HCT116 (cell line): ENCODE results near the gene LRRC70. TPM values are rescaled to one million over a fixed set of nuclear protein-coding genes. Genes with fewer than 3 reads are reported as not detected.

Experiments used
- ATAC-seq: fragments of 200-7000 bp; cut with Tn5 transposase; 2 replicates; pipeline ENCODE4 v1.9.1; 2020; ENCODE audit warnings: mild to moderate bottlenecking, moderate library complexity
- BruUV-seq: library from RNA; stranded (reverse); fragments of 400-500 nt; replicated peaks from 2 replicates; lab custom pipeline; 2021; lab: Mats Ljungman, UMichigan
- CTCF ChIA-PET: fragments of 300-600 bp; sonication (Branson Sonifier 250); formaldehyde crosslinking; loops from one replicate; lab custom pipeline; 2021; ENCODE audit warnings: antibody characterized with exemption; lab: Charles Lee
- POLR2A ChIA-PET: fragments of 300-600, 350-600 bp; sonication (Branson Sonifier 250); formaldehyde crosslinking; loops from one replicate; lab custom pipeline; 2021; ENCODE audit warnings: antibody characterized with exemption; lab: Charles Lee
- RAD21 ChIA-PET, 2 experiments: fragments of 300-600 bp; sonication (Branson Sonifier 250); formaldehyde crosslinking; loops; one replicate each; lab custom pipeline; 2023; ENCODE audit warnings: low total read pairs in 2 of 2; ENCODE audit not compliant: uncharacterized antibody in 2 of 2, unreplicated experiment in 2 of 2, low non-redundant PET in 1 of 2; lab: Charles Lee
- DNase-seq: peaks from one replicate; pipeline ENCODE4 v3.0.0-alpha.2; 2010; ENCODE audit warnings: low read depth, low spot score
- H2AFZ ChIP-seq: fragments of 200-600 bp; shearing (Covaris generic), sonication (generic); 2 replicates; pipeline ENCODE4 v1.6.1; 2017; ENCODE audit warnings: low read depth, mixed run types, mixed read lengths, antibody characterized with exemption, low read length; ENCODE audit not compliant: poor library complexity, severe bottlenecking
- H3K27ac ChIP-seq: 2 replicates; pipeline ENCODE4 v1.5.1; 2012; ENCODE audit warnings: low read depth, low read length
- H3K27me3 ChIP-seq: fragments of 200-600 bp; sonication (generic); 2 replicates; pipeline ENCODE4 v1.6.1; 2016; ENCODE audit warnings: mixed run types, low read length, mixed read lengths; ENCODE audit not compliant: insufficient read depth
- H3K36me3 ChIP-seq, 2 experiments: fragments of 200-500 bp in 1 of 2; fragments of 200-600 bp in 1 of 2; sonication (Bioruptor generic) in 1 of 2; sonication (generic) in 1 of 2; 2 replicates each; pipeline versions ENCODE4 v1.5.1 to v1.6.1; 2014 to 2016; ENCODE audit warnings: low read length in 2 of 2, inconsistent platforms in 1 of 2, mixed read lengths in 1 of 2, mixed run types in 1 of 2; ENCODE audit not compliant: insufficient read depth in 2 of 2, control insufficient read depth in 1 of 2
- H3K4me1 ChIP-seq, 2 experiments: fragments of 200-600 bp in 1 of 2; sonication (generic) in 1 of 2; 2 replicates each; pipeline versions ENCODE4 v1.5.1 to v1.6.1; 2012 to 2017; ENCODE audit warnings: low read length in 2 of 2, inconsistent platforms in 1 of 2, mild to moderate bottlenecking in 1 of 2, mixed read lengths in 1 of 2, mixed run types in 1 of 2, moderate library complexity in 1 of 2; ENCODE audit not compliant: insufficient read depth in 2 of 2, control insufficient read depth in 1 of 2
- H3K4me2 ChIP-seq: fragments of 200-600 bp; sonication (generic); 2 replicates; pipeline ENCODE4 v1.6.1; 2017; ENCODE audit warnings: mixed run types, low read length, mixed read lengths
- H3K4me3 ChIP-seq, 2 experiments: fragments of 200-600 bp in 1 of 2; sonication (generic) in 1 of 2; replicated peaks in 1 of 2; 2 replicates each; pipeline ENCODE4 v1.5.1; 2011 to 2016; ENCODE audit warnings: low read length in 2 of 2, control low read depth in 1 of 2, low read depth in 1 of 2, mild to moderate bottlenecking in 1 of 2, mixed read lengths in 1 of 2, mixed run types in 1 of 2
- H3K79me2 ChIP-seq: fragments of 200-600 bp; sonication (generic); 2 replicates; pipeline ENCODE4 v1.6.1; 2017; ENCODE audit warnings: mild to moderate bottlenecking, mixed run types, low read length, moderate library complexity, mixed read lengths; ENCODE audit not compliant: insufficient read depth
- H3K9ac ChIP-seq: fragments of 200-600 bp; sonication (generic); 2 replicates; pipeline ENCODE4 v1.6.1; 2016; ENCODE audit warnings: low read length, mixed read lengths
- H3K9me2 ChIP-seq: fragments of 200-600 bp; sonication (generic), shearing (Covaris generic); 2 replicates; pipeline ENCODE4 v1.6.1; 2017; ENCODE audit warnings: mixed run types, mild to moderate bottlenecking, moderate library complexity; ENCODE audit not compliant: insufficient read depth
- H3K9me3 ChIP-seq, 2 experiments: fragments of 200-500 bp in 1 of 2; fragments of 200-600 bp in 1 of 2; sonication (Bioruptor generic) in 1 of 2; sonication (generic) in 1 of 2; 2 replicates each; pipeline ENCODE4 v1.6.1; 2014 to 2017; ENCODE audit warnings: low read length in 2 of 2, mixed read lengths in 2 of 2, inconsistent platforms in 1 of 2, low read depth in 1 of 2, mild to moderate bottlenecking in 1 of 2, mixed run types in 1 of 2, moderate library complexity in 1 of 2; ENCODE audit not compliant: control insufficient read depth in 1 of 2, insufficient read depth in 1 of 2
- H4K20me1 ChIP-seq: fragments of 200-600 bp; sonication (generic), shearing (Covaris generic); 2 replicates; pipeline ENCODE4 v1.6.1; 2017; ENCODE audit warnings: mixed run types, mild to moderate bottlenecking, moderate library complexity; ENCODE audit not compliant: insufficient read depth
- CBX3 ChIP-seq: IDR thresholded peaks from 2 replicates; pipeline ENCODE4 v1.6.1; 2012; ENCODE audit warnings: low read depth
- CEBPB ChIP-seq: IDR thresholded peaks from 2 replicates; pipeline ENCODE4 v1.6.1; 2012; ENCODE audit warnings: low read depth
- EGR1 ChIP-seq: IDR thresholded peaks from 2 replicates; pipeline ENCODE4 v1.6.1; 2012; ENCODE audit warnings: low read depth
- ELF1 ChIP-seq: IDR thresholded peaks from 2 replicates; pipeline ENCODE4 v1.6.1; 2012; ENCODE audit warnings: low read depth, borderline replicate concordance
- FOSL1 ChIP-seq: IDR thresholded peaks from 2 replicates; pipeline ENCODE4 v1.6.1; 2012; ENCODE audit warnings: low read depth
- MAX ChIP-seq: IDR thresholded peaks from 2 replicates; pipeline ENCODE4 v1.6.1; 2012
- POLR2AphosphoS5 ChIP-seq: IDR thresholded peaks from 2 replicates; pipeline ENCODE4 v1.6.1; 2011; ENCODE audit warnings: mild to moderate bottlenecking, low read depth, low read length, moderate library complexity
- SP1 ChIP-seq: IDR thresholded peaks from 2 replicates; pipeline ENCODE4 v1.6.1; 2012; ENCODE audit warnings: low read depth
- TCF7L2 ChIP-seq: IDR thresholded peaks from 2 replicates; pipeline ENCODE4 v1.7.0; 2011; ENCODE audit warnings: borderline replicate concordance, inconsistent platforms; ENCODE audit not compliant: insufficient read depth, insufficient read length; ENCODE audit errors: extremely low read depth
- YY1 ChIP-seq: IDR thresholded peaks from 2 replicates; pipeline ENCODE4 v1.6.1; 2011; ENCODE audit warnings: low read length, low read depth, moderate library complexity, mild to moderate bottlenecking; ENCODE audit not compliant: insufficient replicate concordance; ENCODE audit errors: extremely low read depth
- ZBTB33 ChIP-seq: IDR thresholded peaks from 2 replicates; pipeline ENCODE4 v1.6.1; 2011; ENCODE audit warnings: mild to moderate bottlenecking, low read length, moderate library complexity; ENCODE audit not compliant: insufficient replicate concordance; ENCODE audit errors: extremely low read depth
- ZNF274 ChIP-seq: fragments of 200-500 bp; sonication (Bioruptor generic); IDR thresholded peaks from 2 replicates; pipeline ENCODE4 v1.6.1; 2014; ENCODE audit warnings: mild to moderate bottlenecking, low read depth, low read length, inconsistent platforms
- intact Hi-C: fragments of 100-400 bp; cut with micrococcal nuclease; formaldehyde crosslinking; loops from 2 replicates; pipeline ENCODE4 v1.10.0; 2022
- total RNA-seq: library from RNA; stranded (reverse); gene quantifications from one replicate; pipeline ENCODE4 v1.2.1, GENCODE V29; 2021; ENCODE audit not compliant: unreplicated experiment

LRRC70 gene
- total RNA-seq, 1 experiment from 2014 or later, result 0.37 TPM

GRCh38 chr5:62558941-62559340 lies 19.7 kb upstream of the LRRC70 start:
- Histone ChIP-seq H3K9me2 (no peaks in the 10 kb centered on the region), H3K4me1 (no peaks in the 10 kb centered on the region), H3K27ac (no peak overlapping the region), H2AFZ (no peak overlapping the region), H3K4me3 (no peak overlapping the region), H3K79me2 (peaks cover 4% of the 10 kb centered on the region; the same call in 1 of the 2 replicates), H4K20me1 (no peaks in the 10 kb centered on the region), H3K9me3 (no peaks in the 10 kb centered on the region), H3K9ac (no peak overlapping the region), H3K27me3 (no peaks in the 10 kb centered on the region), H3K36me3 (no peaks in the 10 kb centered on the region), H3K4me2 (no peak overlapping the region)
- DNase-seq, result no peak
- BruUV-seq, result no TSS peak
- RAD21 ChIA-PET, result no interaction called here
- intact Hi-C loops, result no loop called here
- POLR2A ChIA-PET, result no interaction called here
- ATAC-seq, result no peak
- no peak for TF ChIP-seq YY1
- TF ChIP-seq FOSL1, result no peak
- TF ChIP-seq ZNF274, result no peak
- no peak for TF ChIP-seq ZBTB33
- no peak for TF ChIP-seq ELF1
- TF ChIP-seq TCF7L2, result no peak
- TF ChIP-seq CBX3, result no peak
- no peak for TF ChIP-seq EGR1
- TF ChIP-seq POLR2AphosphoS5, result no peak
- TF ChIP-seq CEBPB, result no peak
- TF ChIP-seq MAX, result no peak
- no peak for TF ChIP-seq SP1
- CTCF ChIA-PET, result no interaction called here
